ENCODE results near the gene TNFSF13B.

TNFSF13B gene

GRCh38 chr13:108352599-108352998 lies 83.1 kb downstream of the TNFSF13B start:
- DNase-seq, result no peak

- no peak for DNase-seq
Observed at GRCh38 chr13:108357228-108357627, 87.7 kb downstream of the TNFSF13B start.
